B cell (primary cell): ENCODE results near the gene SLC1A5. TPM values are rescaled to one million over a fixed set of nuclear protein-coding genes. Genes with fewer than 3 reads are reported as not detected.

ENCODE experiments used
- ATAC-seq: fragments of 200-7000 bp; cut with Tn5 transposase; one replicate; pipeline ENCODE4 v1.10.0; 2021; ENCODE audit warnings: low read depth, mild to moderate bottlenecking, moderate number of reproducible peaks, moderate library complexity
- CTCF ChIA-PET: fragments of 350-600 bp; sonication (Branson Sonifier 250); formaldehyde crosslinking; loops from one replicate; lab custom pipeline; 2021; ENCODE audit warnings: antibody characterized with exemption, inconsistent platforms; lab: Charles Lee
- POLR2A ChIA-PET: fragments of 350-600 bp; sonication (Branson Sonifier 250); formaldehyde crosslinking; loops from one replicate; lab custom pipeline; 2021; ENCODE audit warnings: antibody characterized with exemption; lab: Charles Lee
- DNase-seq: peaks from one replicate; pipeline ENCODE4 v3.0.0; 2013
- H2AFZ ChIP-seq: 2 replicates; pipeline ENCODE4 v1.6.1; 2012; ENCODE audit warnings: mild to moderate bottlenecking, low read depth, low read length; ENCODE audit not compliant: insufficient read depth, poor library complexity, severe bottlenecking
- H3K27ac ChIP-seq, 2 donors: 1 replicate in 1 of 2; 2 replicates in 1 of 2; pipeline ENCODE4 v1.5.1; 2012 to 2013; ENCODE audit warnings: low read length in 2 of 2, mild to moderate bottlenecking in 2 of 2, moderate library complexity in 1 of 2
- H3K27me3 ChIP-seq, 4 experiments: fragments of 200-600 bp in 1 of 4; sonication (generic) in 1 of 4; replicated peaks in 1 of 4; 1 replicate in 2 of 4; 2 replicates in 2 of 4; pipeline versions ENCODE4 v1.6.1 to v1.7.0; 2013 to 2016; ENCODE audit warnings: low read length in 3 of 4, mild to moderate bottlenecking in 2 of 4, mixed read lengths in 1 of 4, moderate library complexity in 1 of 4; ENCODE audit not compliant: insufficient read depth in 4 of 4, control insufficient read depth in 3 of 4; ENCODE audit errors: control extremely low read depth in 1 of 4
- H3K36me3 ChIP-seq, 2 experiments: replicated peaks in 1 of 2; 1 replicate in 1 of 2; 2 replicates in 1 of 2; pipeline versions ENCODE4 v1.6.1 to v1.7.1; 2013; ENCODE audit warnings: low read length in 1 of 2; ENCODE audit not compliant: insufficient read depth in 2 of 2, control insufficient read depth in 1 of 2; ENCODE audit errors: control extremely low read depth in 1 of 2, extremely low read depth in 1 of 2
- H3K4me1 ChIP-seq, 2 donors: fragments of 200-600 bp in 1 of 2; sonication (generic) in 1 of 2; 1 replicate in 1 of 2; 2 replicates in 1 of 2; pipeline versions ENCODE4 v1.5.1 to v1.6.1; 2013 to 2017; ENCODE audit warnings: low read length in 2 of 2; ENCODE audit not compliant: control insufficient read depth in 2 of 2, insufficient read depth in 2 of 2
- H3K4me2 ChIP-seq: replicated peaks from 2 replicates; pipeline ENCODE3; 2012; ENCODE audit warnings: mild to moderate bottlenecking, low read depth, low read length; ENCODE audit not compliant: poor library complexity, severe bottlenecking
- H3K4me3 ChIP-seq, 5 experiments: fragments of 200-600 bp in 1 of 5; sonication (generic) in 1 of 5; 1 replicate in 3 of 5; 2 replicates in 2 of 5; pipeline versions ENCODE4 v1.5.1 to v1.7.0; 2011 to 2016; ENCODE audit warnings: low read length in 4 of 5, mild to moderate bottlenecking in 4 of 5, low read depth in 2 of 5, control low read depth in 1 of 5, moderate library complexity in 1 of 5; ENCODE audit not compliant: insufficient read depth in 1 of 5; ENCODE audit errors: control extremely low read depth in 1 of 5, extremely low read depth in 1 of 5
- H3K79me2 ChIP-seq: fragments of 200-600 bp; sonication (generic); one replicate; pipeline ENCODE4 v1.6.0; 2016; ENCODE audit warnings: low read length; ENCODE audit not compliant: control insufficient read depth, insufficient read depth
- H3K9ac ChIP-seq: fragments of 200-600 bp; sonication (generic); 2 replicates; pipeline ENCODE4 v1.6.1; 2017; ENCODE audit warnings: mild to moderate bottlenecking, low read length, moderate library complexity
- H3K9me3 ChIP-seq, 3 donors: one replicate each; pipeline versions ENCODE4 v1.6.1 to v1.7.1; 2013; ENCODE audit warnings: low read length in 2 of 3; ENCODE audit not compliant: control insufficient read depth in 2 of 3, insufficient read depth in 1 of 3; ENCODE audit errors: control extremely low read depth in 1 of 3
- H4K20me1 ChIP-seq: 2 replicates; pipeline ENCODE4 v1.6.0; 2012; ENCODE audit warnings: mild to moderate bottlenecking, low read length; ENCODE audit not compliant: insufficient read depth, control insufficient read depth, poor library complexity, severe bottlenecking
- H3K27ac Mint-ChIP-seq: one replicate; pipeline ENCODE4 v1.8.0; 2021; ENCODE audit warnings: mixed read lengths
- H3K27me3 Mint-ChIP-seq: one replicate; pipeline ENCODE4 v1.8.0; 2021; ENCODE audit warnings: mixed read lengths
- H3K4me1 Mint-ChIP-seq: one replicate; pipeline ENCODE4 v1.8.0; 2021; ENCODE audit warnings: mixed read lengths
- H3K4me3 Mint-ChIP-seq: one replicate; pipeline ENCODE4 v1.8.0; 2021; ENCODE audit warnings: mixed read lengths
- H3K9me3 Mint-ChIP-seq: one replicate; pipeline ENCODE4 v1.8.0; 2022; ENCODE audit warnings: mixed read lengths; ENCODE audit not compliant: insufficient read depth
- CTCF ChIP-seq: fragments of 200-600 bp; IDR thresholded peaks from one replicate; pipeline ENCODE4 v1.8.0; 2022; ENCODE audit warnings: antibody characterized with exemption, mild to moderate bottlenecking
- EZH2 ChIP-seq: IDR thresholded peaks from 2 replicates; pipeline ENCODE4 v1.6.1; 2012; ENCODE audit warnings: borderline replicate concordance, low read depth, mild to moderate bottlenecking, moderate library complexity, low read length; ENCODE audit not compliant: insufficient read depth, poor library complexity, severe bottlenecking
- WGBS: methylation state at CpG from one replicate; pipeline ENCODE4 v1.1.5; 2013; ENCODE audit warnings: missing lambda C conversion rate; ENCODE audit not compliant: insufficient coverage; 5-methylcytosine and 5-hydroxymethylcytosine counted together
- intact Hi-C: fragments of 100-400 bp; cut with micrococcal nuclease; formaldehyde crosslinking; loops from one replicate; pipeline ENCODE4 v1.10.0; 2022
- polyA plus RNA-seq: library from polyadenylated mRNA; depleted of rRNA; stranded (reverse); fragments of >200 nt; gene quantifications from 2 replicates; pipeline ENCODE4 v1.2.3, GENCODE V29; 2012
- total RNA-seq, 2 donors: library from RNA; stranded (reverse); fragments of 120-200 nt in 1 of 2; gene quantifications; 1 replicate in 1 of 2; 2 replicates in 1 of 2; pipeline versions ENCODE4 v1.2.3 to v1.2.4, GENCODE V29; 2013 to 2022

Gene SLC1A5
- total and polyA plus RNA-seq, 2 donors (not counting 1 experiment from before 2014, with no cell fraction given): 19.0 to 37.3 TPM

GRCh38 chr19:46834984-46835383, 46.6 kb upstream of the SLC1A5 start:
- H3K9me3 Mint-ChIP-seq: no peaks in the 10 kb centered on the region
- H3K4me3 Mint-ChIP-seq: no peak overlapping the region
- Histone ChIP-seq H3K4me3 (no peak overlapping the region), H3K9me3 (no peaks in the 10 kb centered on the region), H3K9ac (no peak overlapping the region), H4K20me1 (no peaks in the 10 kb centered on the region), H3K4me1 (no peaks in the 10 kb centered on the region), H3K27me3 (no peaks in the 10 kb centered on the region), H2AFZ (no peak overlapping the region), H3K79me2 (no peaks in the 10 kb centered on the region), H3K36me3 (peaks cover 0 to 8% of the 10 kb centered on the region in 2 experiments), H3K4me2 (no peak overlapping the region), H3K27ac (no peak overlapping the region)
- H3K27me3 Mint-ChIP-seq: no peaks in the 10 kb centered on the region
- ChIA-PET POLR2A (no interaction called here), CTCF (interaction anchor here (1.1 to 2.2 kb wide), 3 partner anchors 46 to 86 kb away, joined by 3 to 7 read pairs (median 6); partner anchors contain the start of gene SLC1A5)
- no peaks in the 10 kb centered on the region for H3K4me1 Mint-ChIP-seq
- intact Hi-C loops: no loop called here
- H3K27ac Mint-ChIP-seq: no peak overlapping the region
- TF ChIP-seq CTCF: no peak
- WGBS: 96% methylated on average over 6 of the region's 6 CpGs
- ATAC-seq (no peak), DNase-seq (no peak)

- 88% methylated on average over 4 of the region's 5 CpGs for WGBS
- Histone ChIP-seq H3K79me2 (no peaks in the 10 kb centered on the region), H2AFZ (no peak overlapping the region), H3K36me3 (peaks cover 0 to 8% of the 10 kb centered on the region in 2 experiments), H3K4me3 (no peak overlapping the region), H3K4me2 (no peak overlapping the region), H3K9ac (no peak overlapping the region), H3K9me3 (no peaks in the 10 kb centered on the region), H3K27me3 (no peaks in the 10 kb centered on the region), H4K20me1 (no peaks in the 10 kb centered on the region), H3K27ac (no peak overlapping the region), H3K4me1 (no peaks in the 10 kb centered on the region)
- Mint-ChIP-seq H3K27ac (no peak overlapping the region), H3K9me3 (no peaks in the 10 kb centered on the region), H3K27me3 (no peaks in the 10 kb centered on the region), H3K4me1 (no peaks in the 10 kb centered on the region), H3K4me3 (no peak overlapping the region)
- ATAC-seq: no peak
- CTCF ChIA-PET: interaction anchor here (0.6 to 1.4 kb wide), 5 partner anchors 42 to 85 kb away, joined by 3 to 7 read pairs (median 3); no protein-coding TSS in a partner anchor
- TF ChIP-seq EZH2: no peak
- no peak for TF ChIP-seq CTCF
- no peak for DNase-seq
- POLR2A ChIA-PET: no interaction called here
- intact Hi-C loops: no loop called here
Observed at GRCh38 chr19:46834121-46834520, 45.7 kb upstream of the SLC1A5 start.
